Esophagus (tissue), 2 donors: ENCODE measurements around the gene BRAP. TPM values are rescaled to one million over a fixed set of nuclear protein-coding genes. Genes with fewer than 3 reads are reported as not detected.
"Not testable (repeated sequence)": the region's sequence is repeated elsewhere in the genome, so short reads cannot be mapped to it uniquely, and the experiment has no call there.

Experiments
- H3K27ac ChIP-seq, 2 donors: one replicate each; pipeline ENCODE4 v1.5.1; 2013; ENCODE audit warnings: low read depth in 2 of 2, mild to moderate bottlenecking in 2 of 2, inconsistent platforms in 1 of 2, low read length in 1 of 2, moderate library complexity in 1 of 2
- H3K27me3 ChIP-seq, 2 donors: one replicate each; pipeline ENCODE4 v1.6.1; 2013; ENCODE audit warnings: low read length in 2 of 2, control low read depth in 1 of 2, mild to moderate bottlenecking in 1 of 2; ENCODE audit not compliant: insufficient read depth in 2 of 2, control insufficient read depth in 1 of 2
- H3K36me3 ChIP-seq, 2 donors: one replicate each; pipeline ENCODE4 v1.6.1; 2013; ENCODE audit warnings: low read length in 1 of 2; ENCODE audit not compliant: control insufficient read depth in 2 of 2, insufficient read depth in 2 of 2
- H3K4me1 ChIP-seq, 2 donors: one replicate each; pipeline ENCODE4 v1.6.1; 2013; ENCODE audit warnings: low read length in 1 of 2; ENCODE audit not compliant: control insufficient read depth in 2 of 2, insufficient read depth in 2 of 2
- H3K4me3 ChIP-seq, 2 donors: one replicate each; pipeline ENCODE4 v1.5.1; 2013; ENCODE audit warnings: low read length in 2 of 2, mild to moderate bottlenecking in 2 of 2, low read depth in 1 of 2, moderate library complexity in 1 of 2
- H3K9me3 ChIP-seq, 2 donors: one replicate each; pipeline ENCODE4 v1.6.1; 2013; ENCODE audit warnings: mild to moderate bottlenecking in 2 of 2, low read depth in 1 of 2, low read length in 1 of 2, moderate library complexity in 1 of 2; ENCODE audit not compliant: control insufficient read depth in 2 of 2, insufficient read depth in 1 of 2
- WGBS, 2 donors: extraction: QIAGEN DNeasy Blood & Tissue Kit; methylation state at CpG; one replicate each; pipeline ENCODE4 v1.1.7; 2013; 5-methylcytosine and 5-hydroxymethylcytosine counted together
- polyA plus RNA-seq, 2 donors: library from polyadenylated mRNA; stranded (reverse); fragments of 200-250 nt; gene quantifications; one replicate each; pipeline ENCODE4 v1.2.3, GENCODE V29; 2013
- donor health status: healthy with polysubstance abuse.
- donor health status: Bipolar disorder and iron deficiency.

Gene BRAP
- polyA plus RNA-seq, 2 donors = 7.6 to 8.5 TPM

DNA sequence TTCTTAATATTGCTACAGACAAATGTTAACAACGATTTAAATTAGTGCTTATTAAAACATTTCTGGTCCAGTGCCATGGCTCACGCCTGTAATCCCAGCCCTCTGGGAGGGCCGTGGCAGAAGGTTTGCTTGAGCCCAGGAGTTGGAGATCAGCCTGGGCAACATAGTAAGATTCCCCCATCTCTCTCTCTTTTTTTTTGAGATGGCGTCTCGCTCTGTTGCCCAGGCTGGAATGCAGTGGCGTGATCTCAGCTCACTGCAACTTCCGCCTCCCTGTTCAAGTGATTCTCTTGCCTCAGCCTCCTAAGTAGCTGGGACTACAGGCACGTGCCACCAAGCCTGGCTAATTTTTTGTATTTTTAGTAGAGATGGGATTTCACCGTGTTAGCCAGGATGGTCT lies 33.2 kb downstream of the BRAP start:
- H3K36me3 ChIP-seq = peaks cover 10 to 25% of the 10 kb centered on the region in 2 donors
- H3K4me3 ChIP-seq, H3K4me1 ChIP-seq, H3K27me3 ChIP-seq, H3K27ac ChIP-seq, H3K9me3 ChIP-seq: not testable (repeated sequence)
- 90 to 94% methylated on average over 9 of the region's 9 CpGs for WGBS, 2 donors

DNA sequence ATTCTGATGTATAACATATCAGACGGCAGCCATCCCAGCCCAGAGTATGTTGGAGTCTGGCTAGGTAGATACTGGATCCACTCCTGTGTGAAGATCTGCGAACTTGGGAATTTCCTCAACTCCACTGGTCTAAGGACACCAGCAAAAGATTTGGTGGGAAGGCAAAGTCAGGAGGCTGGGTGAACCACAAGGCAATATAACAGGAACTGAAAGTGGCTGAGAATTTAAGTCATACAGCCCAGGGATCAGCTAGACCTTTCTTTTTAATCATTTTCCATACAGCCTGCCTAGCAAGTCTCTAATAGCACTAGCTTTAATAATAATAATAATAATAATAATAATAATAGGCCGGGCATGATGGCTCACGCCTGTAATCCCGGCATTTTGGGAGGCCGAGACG lies 34.8 kb downstream of the BRAP start:
- no peak overlapping the region for H3K27ac ChIP-seq
- no peak overlapping the region for H3K4me3 ChIP-seq
- no peaks in the 10 kb centered on the region for H3K9me3 ChIP-seq
- no peaks in the 10 kb centered on the region for H3K27me3 ChIP-seq
- H3K36me3 ChIP-seq = peaks cover 7 to 22% of the 10 kb centered on the region in 2 donors
- no peaks in the 10 kb centered on the region for H3K4me1 ChIP-seq
- WGBS, 2 donors = 92 to 94% methylated on average over 7 of the region's 7 CpGs

DNA sequence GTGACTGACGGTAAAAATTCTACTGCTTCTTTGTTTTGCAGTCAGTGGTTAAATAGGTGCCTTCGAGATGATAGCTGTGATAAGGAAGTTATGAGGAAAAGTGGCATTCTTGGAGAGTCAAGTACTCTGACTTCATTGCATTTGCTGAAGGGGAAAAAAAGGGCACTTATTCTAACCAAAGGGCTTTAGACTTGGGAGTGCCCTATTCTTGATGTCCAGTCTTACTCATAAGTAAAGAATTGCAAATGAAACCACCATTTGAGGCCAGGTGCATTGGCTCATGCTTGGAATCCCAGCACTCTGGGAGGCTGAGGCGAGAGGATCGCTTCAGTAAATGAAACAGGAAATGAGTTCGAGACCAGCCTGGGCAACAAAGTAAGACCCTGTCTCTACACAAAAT lies 40.3 kb downstream of the BRAP start:
- WGBS, 2 donors = 94 to 95% methylated on average over 5 of the region's 5 CpGs
- Histone ChIP-seq H3K36me3 (peaks cover 4 to 25% of the 10 kb centered on the region in 2 donors), H3K4me1 (no peaks in the 10 kb centered on the region), H3K4me3 (no peak overlapping the region), H3K27me3 (no peaks in the 10 kb centered on the region), H3K9me3 (no peaks in the 10 kb centered on the region), H3K27ac (no peak overlapping the region)

DNA sequence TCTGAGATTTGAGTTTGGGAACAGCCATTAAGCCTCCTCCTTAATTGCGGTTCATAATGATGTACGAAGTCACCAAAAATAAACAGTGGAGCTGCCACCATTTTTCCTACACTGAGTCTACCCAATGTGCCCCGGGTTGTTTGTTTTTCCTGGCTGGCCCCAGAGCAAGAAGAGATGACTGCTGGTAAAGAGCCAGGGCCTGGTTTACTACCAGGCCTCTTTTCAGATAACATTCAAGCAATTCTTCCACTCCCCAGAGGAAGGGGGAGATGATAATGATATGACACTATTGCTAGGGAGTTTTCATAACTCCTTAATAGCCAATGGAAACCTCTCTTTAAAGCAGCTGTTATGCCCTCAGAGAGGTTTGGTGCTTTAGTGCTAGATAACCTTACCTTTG lies 42.3 kb downstream of the BRAP start:
- no peak overlapping the region for H3K4me3 ChIP-seq
- H3K36me3 ChIP-seq = peaks cover 0 to 19% of the 10 kb centered on the region in 2 donors
- H3K9me3 ChIP-seq = no peaks in the 10 kb centered on the region
- peak overlapping the region in 1 of 2 donors; percentile 38 for H3K27ac ChIP-seq
- no peaks in the 10 kb centered on the region for H3K27me3 ChIP-seq
- WGBS, 2 donors = 49 to 54% methylated on average over 3 of the region's 3 CpGs
- H3K4me1 ChIP-seq = no peaks in the 10 kb centered on the region

DNA sequence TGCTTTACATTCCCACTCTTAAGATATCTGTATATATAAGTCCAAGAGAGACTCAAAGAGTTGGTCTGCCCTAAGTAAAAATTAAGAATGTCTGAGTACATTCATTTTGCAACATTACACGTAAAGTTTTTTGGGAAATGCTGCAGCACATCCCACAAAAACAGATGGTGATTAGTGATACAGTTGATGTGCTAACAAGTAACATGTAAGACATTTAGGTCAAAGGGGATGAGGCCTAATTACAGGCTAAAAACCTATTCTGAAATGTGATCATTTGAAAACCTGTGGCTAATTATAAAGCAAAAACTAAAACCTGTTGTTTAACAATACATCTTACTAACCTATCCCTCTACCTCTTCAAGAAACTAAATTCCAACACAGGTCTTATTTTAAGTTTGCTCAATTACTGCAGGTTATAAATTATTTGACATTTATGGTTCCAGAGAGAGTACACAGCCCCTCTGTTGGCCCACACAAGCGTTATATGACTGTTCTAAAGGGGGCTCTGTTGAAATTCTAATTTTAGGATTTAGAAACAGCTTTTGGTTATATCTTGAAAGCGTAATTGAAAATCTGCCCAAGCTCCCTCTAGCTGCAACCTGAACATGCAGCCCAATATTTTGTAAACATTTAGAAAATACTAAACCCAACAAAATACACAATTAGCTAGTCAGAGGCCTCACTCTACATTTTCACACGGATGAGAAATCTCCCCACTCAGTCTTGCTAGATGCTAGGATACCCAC lies 42.9 kb downstream of the BRAP start:
- no peaks in the 10 kb centered on the region for H3K27me3 ChIP-seq
- H3K9me3 ChIP-seq = no peaks in the 10 kb centered on the region
- H3K27ac ChIP-seq = peak overlapping the region in 1 of 2 donors; percentile 38
- WGBS, 2 donors = 65 to 69% methylated on average over 4 of the region's 4 CpGs
- peaks cover 0 to 19% of the 10 kb centered on the region in 2 donors for H3K36me3 ChIP-seq
- H3K4me1 ChIP-seq = no peaks in the 10 kb centered on the region
- no peak overlapping the region for H3K4me3 ChIP-seq

DNA sequence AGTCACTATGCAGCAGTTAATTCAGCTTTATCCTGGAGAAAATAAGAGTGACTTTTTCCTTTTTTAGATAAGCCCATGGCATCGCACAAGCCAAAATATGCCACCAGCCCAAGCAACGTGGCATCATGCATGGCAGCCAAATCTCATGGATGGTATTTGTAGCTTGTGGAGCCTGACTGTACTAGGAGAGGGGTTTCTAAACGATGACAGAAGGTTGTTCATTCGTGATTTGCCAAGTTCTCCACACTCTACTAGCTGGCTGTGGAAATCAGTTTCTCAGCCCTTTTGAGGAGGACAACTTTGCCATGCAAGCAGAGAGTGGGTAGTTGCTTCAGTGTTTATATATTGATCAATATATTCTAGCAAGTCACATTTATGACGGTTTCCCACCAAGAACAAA lies 45.2 kb downstream of the BRAP start:
- Histone ChIP-seq H3K27me3 (no peaks in the 10 kb centered on the region), H3K4me1 (no peaks in the 10 kb centered on the region), H3K36me3 (peaks cover 0 to 12% of the 10 kb centered on the region in 2 donors), H3K9me3 (no peaks in the 10 kb centered on the region), H3K27ac (no peak overlapping the region), H3K4me3 (no peak overlapping the region)
- 85 to 90% methylated on average over 5 of the region's 5 CpGs for WGBS, 2 donors

DNA sequence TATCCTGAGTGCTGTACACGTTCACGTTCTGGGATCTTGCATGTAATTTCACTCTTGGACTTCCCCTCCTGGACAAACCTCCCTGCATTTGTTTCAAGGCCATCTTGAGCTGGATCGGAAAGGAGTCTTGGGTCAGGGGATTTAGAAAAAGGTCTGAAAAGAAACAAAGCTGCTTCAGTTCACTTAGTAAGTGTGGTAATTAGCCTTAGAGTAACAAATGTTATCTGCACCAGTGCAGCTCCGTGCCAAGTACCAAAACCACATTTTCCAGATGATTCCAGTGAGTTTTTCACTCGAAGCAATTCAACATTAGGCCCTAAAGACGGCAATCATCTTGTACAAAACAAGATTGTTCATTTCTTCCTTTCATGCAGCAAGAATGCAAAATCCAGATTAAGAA lies 47.2 kb downstream of the BRAP start:
- H3K27me3 ChIP-seq = no peaks in the 10 kb centered on the region
- WGBS, 2 donors = 76 to 83% methylated on average over 6 of the region's 6 CpGs
- H3K27ac ChIP-seq = no peak overlapping the region
- H3K36me3 ChIP-seq = no peaks in the 10 kb centered on the region
- no peak overlapping the region for H3K4me3 ChIP-seq
- no peaks in the 10 kb centered on the region for H3K9me3 ChIP-seq
- no peaks in the 10 kb centered on the region for H3K4me1 ChIP-seq

DNA sequence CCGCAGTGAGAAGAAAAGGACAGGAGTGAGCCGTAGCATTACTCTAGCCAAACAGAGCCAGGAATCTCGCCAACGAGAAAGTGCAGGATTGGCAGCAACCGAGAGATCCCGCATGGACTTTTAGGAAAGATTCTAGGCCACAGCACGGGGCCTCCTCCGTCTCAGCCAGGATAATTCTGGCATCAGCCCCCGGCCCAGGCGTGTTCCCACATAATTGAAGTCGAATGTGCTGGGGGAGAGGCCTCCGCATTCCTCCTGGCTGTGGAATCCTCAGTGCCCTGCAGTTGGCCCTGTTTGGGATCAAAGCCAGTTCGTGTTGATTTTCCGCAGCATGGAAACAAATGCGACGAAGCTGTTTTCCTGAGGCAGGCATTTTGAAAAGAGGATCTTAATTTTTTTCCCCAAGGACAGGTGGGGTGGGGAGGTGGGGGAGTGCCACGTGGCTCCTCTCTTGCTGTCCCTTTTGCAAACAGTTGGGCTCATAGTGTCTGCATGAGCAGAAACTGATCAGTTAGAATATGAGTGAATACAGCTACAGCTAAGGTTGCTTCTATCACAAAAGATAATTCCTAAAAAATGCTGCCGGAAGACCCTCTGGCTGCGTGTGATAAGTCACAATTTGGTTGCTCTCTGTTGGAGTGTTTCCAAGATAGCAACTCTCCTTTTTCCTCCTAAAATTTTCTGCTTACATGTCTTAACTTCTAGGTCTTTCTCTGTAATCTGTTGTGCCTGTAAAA lies 49.4 kb downstream of the BRAP start:
- WGBS, 2 donors = 16 to 39% methylated on average over 19 of the region's 19 CpGs
- no peaks in the 10 kb centered on the region for H3K36me3 ChIP-seq
- no peaks in the 10 kb centered on the region for H3K27me3 ChIP-seq
- peak overlapping the region; percentile 66 to 79 for H3K27ac ChIP-seq
- H3K4me1 ChIP-seq = no peaks in the 10 kb centered on the region
- H3K9me3 ChIP-seq = no peaks in the 10 kb centered on the region
- H3K4me3 ChIP-seq = no peak overlapping the region

DNA sequence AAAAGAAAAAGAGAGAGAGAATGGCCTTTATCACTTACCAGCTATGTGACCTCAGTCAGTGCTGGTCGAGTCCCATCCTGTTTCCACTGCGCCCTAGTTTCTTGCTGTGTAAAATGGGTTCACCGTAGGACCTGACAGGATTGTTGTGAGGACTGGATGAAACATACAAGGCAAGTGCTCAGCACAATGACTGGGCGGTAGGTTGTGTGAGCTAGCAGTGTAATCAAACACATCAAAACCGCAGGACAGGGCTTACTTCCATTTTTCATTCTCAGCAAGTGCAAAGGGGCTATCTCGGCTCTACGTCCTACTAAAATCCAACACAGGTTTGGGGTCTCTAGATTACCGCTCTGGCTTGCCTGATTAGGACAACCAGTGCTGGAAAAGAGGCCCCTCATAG lies 50.2 kb downstream of the BRAP start:
- peak overlapping the region; percentile 66 to 79 for H3K27ac ChIP-seq
- H3K36me3 ChIP-seq = no peaks in the 10 kb centered on the region
- no peaks in the 10 kb centered on the region for H3K27me3 ChIP-seq
- no peaks in the 10 kb centered on the region for H3K4me1 ChIP-seq
- no peak overlapping the region for H3K4me3 ChIP-seq
- H3K9me3 ChIP-seq = no peaks in the 10 kb centered on the region
- WGBS, 2 donors = 76 to 78% methylated on average over 8 of the region's 8 CpGs
